ENCODE measurements around the gene FMO1. TPM values are rescaled to one million over a fixed set of nuclear protein-coding genes. Genes with fewer than 3 reads are reported as not detected.

FMO1 gene
- total RNA-seq, 1 experiment from 2014 or later: not detected

- H2BK5ac ChIP-seq (ENCODE audit: insufficient read length, low read length): no peak overlapping the region
- no peak overlapping the region for H2BK20ac ChIP-seq (ENCODE audit: low read depth, low read length, poor library complexity, severe bottlenecking)
- H3K4ac ChIP-seq (ENCODE audit: low read depth, low read length): no peak overlapping the region
- H3K79me2 ChIP-seq (ENCODE audit: insufficient read depth, low read length): no peaks in the 10 kb centered on the region
- H4K5ac ChIP-seq (ENCODE audit: insufficient read length, low read depth, low read length): no peak overlapping the region
- H3K27ac ChIP-seq (ENCODE audit: insufficient read length, low read depth, low read length): no peak overlapping the region
- H3K4me1 ChIP-seq (ENCODE audit: insufficient read depth, low read length): peaks cover 5% of the 10 kb centered on the region; the same call in 1 of the 2 replicates
- no peak overlapping the region for H4K8ac ChIP-seq (replicated peaks; ENCODE audit: insufficient read length, low read depth, low read length)
- H2AFZ ChIP-seq (ENCODE audit: low read length): no peak overlapping the region
- H3K14ac ChIP-seq (ENCODE audit: insufficient read depth, low read length): no peak overlapping the region
- H3K79me1 ChIP-seq (ENCODE audit: insufficient read depth, low read depth, low read length, poor library complexity, severe bottlenecking): no peaks in the 10 kb centered on the region
- Mint-ChIP-seq H3K27me3 (ENCODE audit: low read depth) (no peaks in the 10 kb centered on the region; the same call in none of the 2 replicates), H3K9me3 (no peaks in the 10 kb centered on the region), H3K36me3 (ENCODE audit: insufficient read depth in 1 of 3, low read depth in 3 of 3) (0 out of 7 replicates have a peak, but pooled peaks cover 0 to 6% (median 0%) of the 10 kb centered on the region in 3 experiments), H3K4me3 (no peak overlapping the region; a peak in 1 of 5 replicates), H3K27ac (no peak overlapping the region), H3K4me1 (peaks cover 39% of the 10 kb centered on the region in 2 experiments)
- no peak overlapping the region for H2BK120ac ChIP-seq (ENCODE audit: low read depth, low read length, poor library complexity, severe bottlenecking)
- H2AK5ac ChIP-seq (ENCODE audit: insufficient read length, low read length): no peak overlapping the region
- no CpG with 5 or more reads among the region's 3 CpGs for WGBS (ENCODE audit: extremely low coverage, insufficient read length, low lambda C conversion rate)
- peaks cover 2% of the 10 kb centered on the region for H3K23me2 ChIP-seq (ENCODE audit: insufficient read length, low read depth, low read length, poor library complexity, severe bottlenecking)
- DNase-seq: no peak
- no peak for TF ChIP-seq CTCF (conservative IDR thresholded peaks at IDR 0.05)
- H3K9ac ChIP-seq (ENCODE audit: extremely low read depth, insufficient read length, low read length): no peak overlapping the region
- no peak overlapping the region for H3K18ac ChIP-seq (ENCODE audit: insufficient read length, low read depth, low read length)
- H3T11ph ChIP-seq (ENCODE audit: low read length): no peak overlapping the region
- H4K91ac ChIP-seq (ENCODE audit: insufficient read length, low read depth, low read length): no peak overlapping the region
- no peaks in the 10 kb centered on the region for H3K9me3 ChIP-seq (ENCODE audit: control insufficient read depth, low read depth, low read length)
- H2BK15ac ChIP-seq (ENCODE audit: low read depth, low read length): no peak overlapping the region
- no peak overlapping the region for H3K23ac ChIP-seq (ENCODE audit: insufficient read length, low read depth, low read length)
- no peak overlapping the region for H2BK12ac ChIP-seq (ENCODE audit: insufficient read length, low read depth, low read length)
- H3K4me2 ChIP-seq (ENCODE audit: insufficient read depth, insufficient read length, low read length): no peak overlapping the region
- H3K56ac ChIP-seq (ENCODE audit: insufficient read length, low read depth, low read length): no peak overlapping the region
- no peaks in the 10 kb centered on the region for H4K20me1 ChIP-seq (ENCODE audit: control insufficient read depth, insufficient read depth, insufficient read length)
- no peaks in the 10 kb centered on the region for H3K27me3 ChIP-seq (ENCODE audit: insufficient read depth, low read length)
Observed at GRCh38 chr1:171250263-171250662, 2.0 kb downstream of the FMO1 start.

Measured in H9 (cell line).